Measurements from ENCODE around the gene C9. TPM values are rescaled to one million over a fixed set of nuclear protein-coding genes. Genes with fewer than 3 reads are reported as not detected.

The C9 gene
- 0.07 and 0.13 TPM in 2 replicates for total RNA-seq

GRCh38 chr5:39364367-39364766 lies at the start of gene C9:
Gene C9, minus strand, starts transcription at chr5:39364495. Its CDS starts 31 bp downstream, at chr5:39364464.

Other genes with a start within 250 kb of the C9 start
- 0.07 and 0.13 TPM in 2 replicates for gene FYB1, start 144.9 kb downstream of the C9 start, total RNA-seq
- gene DAB2, start 60.5 kb upstream of the C9 start, total RNA-seq: 186 and 237 TPM in 2 replicates